Measurements from ENCODE around the gene COL17A1. TPM values are rescaled to one million over a fixed set of nuclear protein-coding genes. Genes with fewer than 3 reads are reported as not detected.

The COL17A1 gene
- total RNA-seq, 1 experiment from 2014 or later, result not detected

DNA sequence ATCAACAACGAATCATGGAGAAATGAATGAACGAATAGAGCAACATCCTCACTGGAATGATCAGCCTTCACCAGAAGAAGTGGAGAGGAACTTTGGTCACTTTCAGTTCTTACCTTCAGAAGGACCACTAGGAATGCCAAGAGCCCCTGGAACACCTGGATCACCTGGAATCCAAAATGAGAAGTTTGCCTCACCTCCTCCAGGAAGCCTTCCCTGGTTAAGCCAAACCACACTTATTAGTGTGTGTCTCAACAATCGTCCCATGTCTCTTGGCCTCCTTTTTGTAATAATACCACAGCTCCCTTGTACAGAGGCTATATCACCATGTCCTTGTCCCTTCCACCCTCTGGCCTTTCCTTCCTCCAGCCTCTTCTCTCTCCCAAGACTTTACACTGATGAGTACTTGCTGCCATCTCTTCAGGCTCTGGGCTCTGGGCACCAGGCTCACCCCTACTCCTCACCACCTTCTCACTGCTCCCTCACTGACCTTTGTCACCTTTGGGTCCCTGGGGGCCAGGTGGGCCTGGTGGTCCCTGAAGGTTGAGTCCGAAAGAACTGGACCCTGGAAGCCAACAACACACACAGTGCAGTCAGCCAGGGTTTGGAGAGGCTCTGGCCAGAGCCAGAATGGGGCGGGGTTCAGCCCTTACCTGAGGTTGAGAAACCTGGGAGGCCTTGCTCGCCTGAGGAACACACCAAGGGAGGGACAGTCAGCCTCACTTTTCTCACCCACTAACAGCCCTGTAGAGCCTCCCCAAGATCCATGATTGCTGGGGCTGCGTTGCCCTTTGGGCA is 46.5 kb downstream of the COL17A1 start:
- BruUV-seq (replicated peaks), result no TSS peak
- DNase-seq (ENCODE audit: low spot score), result no peak
- Histone ChIP-seq H3K36me3 (ENCODE audit: insufficient read depth, low read length, poor library complexity, severe bottlenecking) (no peaks in the 10 kb centered on the region), H3K27me3 (replicated peaks; ENCODE audit: insufficient read depth, low read depth, low read length, poor library complexity) (no peaks in the 10 kb centered on the region), H3K27ac (ENCODE audit: low read depth, low read length, poor library complexity, severe bottlenecking) (no peak overlapping the region), H3K4me3 (ENCODE audit: low read depth, low read length, poor library complexity, severe bottlenecking) (no peak overlapping the region), H3K4me1 (ENCODE audit: insufficient read depth, low read length, poor library complexity, severe bottlenecking) (no peaks in the 10 kb centered on the region), H3K9me3 (ENCODE audit: low read depth, low read length, poor library complexity, severe bottlenecking) (no peaks in the 10 kb centered on the region)
- CTCF ChIA-PET, result no interaction called here
- POLR2A ChIA-PET (ENCODE audit: low non-redundant PET), result no interaction called here
- intact Hi-C loops (cut with micrococcal nuclease; ENCODE audit: unreplicated experiment), result no loop called here
- TF ChIP-seq, protein P1, sequence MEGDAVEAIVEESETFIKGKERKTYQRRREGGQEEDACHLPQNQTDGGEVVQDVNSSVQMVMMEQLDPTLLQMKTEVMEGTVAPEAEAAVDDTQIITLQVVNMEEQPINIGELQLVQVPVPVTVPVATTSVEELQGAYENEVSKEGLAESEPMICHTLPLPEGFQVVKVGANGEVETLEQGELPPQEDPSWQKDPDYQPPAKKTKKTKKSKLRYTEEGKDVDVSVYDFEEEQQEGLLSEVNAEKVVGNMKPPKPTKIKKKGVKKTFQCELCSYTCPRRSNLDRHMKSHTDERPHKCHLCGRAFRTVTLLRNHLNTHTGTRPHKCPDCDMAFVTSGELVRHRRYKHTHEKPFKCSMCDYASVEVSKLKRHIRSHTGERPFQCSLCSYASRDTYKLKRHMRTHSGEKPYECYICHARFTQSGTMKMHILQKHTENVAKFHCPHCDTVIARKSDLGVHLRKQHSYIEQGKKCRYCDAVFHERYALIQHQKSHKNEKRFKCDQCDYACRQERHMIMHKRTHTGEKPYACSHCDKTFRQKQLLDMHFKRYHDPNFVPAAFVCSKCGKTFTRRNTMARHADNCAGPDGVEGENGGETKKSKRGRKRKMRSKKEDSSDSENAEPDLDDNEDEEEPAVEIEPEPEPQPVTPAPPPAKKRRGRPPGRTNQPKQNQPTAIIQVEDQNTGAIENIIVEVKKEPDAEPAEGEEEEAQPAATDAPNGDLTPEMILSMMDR (conservative IDR thresholded peaks at IDR 0.05; ENCODE audit: low read depth, low read length), result no peak
- TF ChIP-seq EZH2 (IDR thresholded peaks at IDR 0.05; ENCODE audit: borderline replicate concordance, low read depth, low read length, poor library complexity, severe bottlenecking), result no peak

DNA sequence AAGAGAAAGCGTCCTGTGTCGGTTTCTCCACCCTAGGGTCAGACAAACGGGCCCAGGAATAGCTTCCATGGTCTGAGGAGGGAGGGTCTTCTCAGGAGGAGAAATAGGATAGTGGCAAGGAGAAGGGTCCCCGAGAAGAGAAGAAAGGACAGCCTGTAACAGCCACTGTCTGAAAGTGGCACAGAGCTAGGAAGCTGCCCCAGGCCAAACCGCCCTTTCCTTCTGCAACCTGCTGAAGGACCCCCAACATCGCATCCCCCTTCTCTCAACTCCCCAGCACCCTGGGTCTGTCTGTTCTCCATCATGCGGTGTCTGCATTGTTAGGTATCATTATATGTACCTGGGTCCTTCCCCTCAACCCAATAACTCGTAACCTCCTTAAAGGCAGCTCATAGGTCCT is 47.1 kb downstream of the COL17A1 start:
- no peak for TF ChIP-seq EZH2 (IDR thresholded peaks at IDR 0.05; ENCODE audit: borderline replicate concordance, low read depth, low read length, poor library complexity, severe bottlenecking)
- TF ChIP-seq, protein P1 (conservative IDR thresholded peaks at IDR 0.05; ENCODE audit: low read depth, low read length), result no peak
- H3K4me3 ChIP-seq (ENCODE audit: low read depth, low read length, poor library complexity, severe bottlenecking), result no peak overlapping the region
- intact Hi-C loops (cut with micrococcal nuclease; ENCODE audit: unreplicated experiment), result no loop called here
- no peaks in the 10 kb centered on the region for H3K36me3 ChIP-seq (ENCODE audit: insufficient read depth, low read length, poor library complexity, severe bottlenecking)
- ChIA-PET POLR2A (ENCODE audit: low non-redundant PET) (no interaction called here), CTCF (no interaction called here)
- H3K9me3 ChIP-seq (ENCODE audit: low read depth, low read length, poor library complexity, severe bottlenecking), result no peaks in the 10 kb centered on the region
- no peaks in the 10 kb centered on the region for H3K4me1 ChIP-seq (ENCODE audit: insufficient read depth, low read length, poor library complexity, severe bottlenecking)
- H3K27ac ChIP-seq (ENCODE audit: low read depth, low read length, poor library complexity, severe bottlenecking), result no peak overlapping the region
- BruUV-seq (replicated peaks), result no TSS peak
- H3K27me3 ChIP-seq (replicated peaks; ENCODE audit: insufficient read depth, low read depth, low read length, poor library complexity), result no peaks in the 10 kb centered on the region
- DNase-seq (ENCODE audit: low spot score), result no peak

DNA sequence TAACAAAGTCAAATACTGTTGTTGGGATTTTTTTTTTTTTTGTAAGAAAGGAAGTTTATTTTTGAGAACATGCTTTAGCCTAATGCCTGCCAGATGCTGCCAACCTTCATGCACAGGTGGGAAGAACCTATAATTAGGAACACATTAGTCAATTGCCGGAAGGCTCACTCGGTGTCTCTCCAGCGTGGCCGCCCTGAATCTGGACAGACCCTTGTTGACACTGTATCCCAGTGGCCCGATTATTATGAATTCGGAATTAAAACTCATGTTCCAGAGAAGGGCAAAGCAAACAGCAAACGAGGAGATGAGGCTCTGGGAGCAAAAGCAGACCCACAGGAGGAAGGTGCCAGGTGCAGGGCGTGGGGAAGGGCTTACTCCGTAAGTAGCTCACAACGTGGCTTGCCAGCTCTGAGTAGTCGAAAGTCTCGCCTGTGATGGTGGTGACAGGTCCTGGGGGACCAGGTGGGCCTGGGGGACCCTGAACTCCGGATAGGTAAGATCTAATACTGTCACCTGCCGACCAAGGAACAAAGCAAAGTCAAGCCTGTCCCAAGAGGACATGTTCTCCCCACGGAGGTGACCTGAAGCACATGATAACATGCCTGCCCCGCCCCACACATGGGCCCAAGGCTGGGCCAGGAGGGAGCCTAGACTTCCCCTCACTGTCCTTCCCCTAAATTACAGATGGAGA is 48.3 kb downstream of the COL17A1 start:
- Histone ChIP-seq H3K9me3 (ENCODE audit: low read depth, low read length, poor library complexity, severe bottlenecking) (no peaks in the 10 kb centered on the region), H3K27me3 (replicated peaks; ENCODE audit: insufficient read depth, low read depth, low read length, poor library complexity) (no peaks in the 10 kb centered on the region), H3K36me3 (ENCODE audit: insufficient read depth, low read length, poor library complexity, severe bottlenecking) (no peaks in the 10 kb centered on the region), H3K27ac (ENCODE audit: low read depth, low read length, poor library complexity, severe bottlenecking) (no peak overlapping the region), H3K4me3 (ENCODE audit: low read depth, low read length, poor library complexity, severe bottlenecking) (no peak overlapping the region), H3K4me1 (ENCODE audit: insufficient read depth, low read length, poor library complexity, severe bottlenecking) (no peaks in the 10 kb centered on the region)
- ChIA-PET CTCF (no interaction called here), POLR2A (ENCODE audit: low non-redundant PET) (no interaction called here)
- no TSS peak for BruUV-seq (replicated peaks)
- DNase-seq (ENCODE audit: low spot score), result no peak
- intact Hi-C loops (cut with micrococcal nuclease; ENCODE audit: unreplicated experiment), result no loop called here
- TF ChIP-seq, protein P1 (conservative IDR thresholded peaks at IDR 0.05; ENCODE audit: low read depth, low read length), result no peak
- no peak for TF ChIP-seq EZH2 (IDR thresholded peaks at IDR 0.05; ENCODE audit: borderline replicate concordance, low read depth, low read length, poor library complexity, severe bottlenecking)
